KG1 (cell line): ENCODE data around the gene ANAPC16.
A peak's percentile ranks its signal among the peaks of the same experiment; 100 is the strongest.
"Not testable (repeated sequence)": the region's sequence is repeated elsewhere in the genome, so short reads cannot be mapped to it uniquely, and the experiment has no call there.

Source experiments
- DNase-seq: peaks from one replicate; lab custom pipeline; 2025; lab: John Stamatoyannopoulos, UW

Gene ANAPC16

DNA sequence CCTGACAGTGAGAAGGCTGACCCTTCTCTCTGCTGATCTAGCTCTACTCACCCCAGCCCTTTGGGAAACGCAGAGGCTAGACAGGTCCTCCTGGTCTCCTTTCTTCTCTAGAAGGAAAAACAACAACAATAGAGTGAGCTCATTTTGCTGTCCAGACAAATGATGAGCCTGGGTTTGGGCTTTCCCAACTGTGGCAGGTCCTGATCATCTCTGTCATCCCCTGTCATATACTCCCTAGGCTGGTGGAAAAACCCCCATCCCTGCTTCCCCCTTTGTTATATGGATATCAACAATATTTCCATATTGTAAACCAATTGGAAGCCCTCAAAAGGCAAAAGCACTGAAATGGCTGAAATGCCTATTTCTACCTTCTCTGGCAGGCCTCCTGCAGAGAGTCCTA, 48.7 kb downstream of the ANAPC16 start:
- DNase-seq: no peak

DNA sequence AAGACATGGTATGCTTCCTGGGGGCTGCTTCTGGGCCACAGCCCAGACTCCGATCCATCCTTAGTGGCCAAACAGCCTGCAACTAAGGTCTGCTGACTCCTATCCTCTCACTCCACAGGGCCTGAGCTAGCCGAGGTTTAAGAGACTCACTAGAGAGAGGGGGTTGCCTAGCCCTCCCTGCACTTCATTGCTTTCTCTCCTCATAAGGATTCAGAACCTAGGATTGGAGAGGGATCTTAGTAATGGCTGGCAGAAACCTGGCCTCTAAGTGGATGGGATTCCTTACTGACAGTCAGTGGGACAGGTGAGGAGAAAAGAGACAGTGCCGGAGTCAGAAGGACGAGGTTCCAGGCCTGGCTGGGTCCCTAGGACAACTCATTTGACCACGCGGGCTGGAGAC, 49.7 kb downstream of the ANAPC16 start:
- no peak for DNase-seq

DNA sequence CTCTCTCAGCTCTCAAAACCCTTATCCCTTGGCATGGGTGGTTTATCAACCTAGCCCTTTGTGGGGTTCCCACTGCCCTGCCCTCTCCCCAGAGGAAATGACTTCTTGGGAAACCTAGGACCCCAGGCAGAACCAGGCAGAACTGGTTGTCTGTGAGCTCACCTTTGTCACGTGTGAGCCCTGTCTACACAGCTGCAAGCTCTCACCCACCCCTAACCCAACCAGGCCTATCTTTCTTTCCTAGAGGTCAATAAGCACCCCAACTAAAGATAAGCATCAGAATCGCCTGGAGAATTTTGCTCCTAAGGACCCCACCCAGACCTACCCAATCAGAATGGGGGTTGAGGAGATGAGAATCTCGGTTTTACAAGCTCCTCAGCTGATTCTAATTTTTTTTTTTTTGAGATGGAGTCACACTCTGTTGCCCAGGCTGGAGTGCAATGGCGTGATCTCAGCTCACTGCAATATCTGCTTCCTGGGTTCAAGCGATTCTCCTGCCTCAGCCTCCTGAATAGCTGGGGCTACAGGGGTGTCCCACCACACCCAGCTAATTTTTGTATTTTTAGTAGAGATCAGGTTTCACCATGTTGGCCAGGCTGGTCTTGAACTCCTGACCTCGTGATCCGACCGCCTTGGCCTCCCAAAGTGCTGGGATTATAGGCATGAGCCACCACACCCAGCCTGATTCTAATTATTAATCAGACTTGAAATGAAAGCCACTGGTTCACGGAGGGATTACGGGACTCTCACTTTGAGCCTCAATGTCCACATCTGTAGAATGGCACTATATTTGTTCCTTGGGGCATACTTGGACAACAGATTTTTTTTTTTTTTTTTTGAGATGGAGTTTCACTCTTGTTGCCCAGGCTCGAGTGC, 50.4 kb downstream of the ANAPC16 start:
- DNase-seq: no peak

DNA sequence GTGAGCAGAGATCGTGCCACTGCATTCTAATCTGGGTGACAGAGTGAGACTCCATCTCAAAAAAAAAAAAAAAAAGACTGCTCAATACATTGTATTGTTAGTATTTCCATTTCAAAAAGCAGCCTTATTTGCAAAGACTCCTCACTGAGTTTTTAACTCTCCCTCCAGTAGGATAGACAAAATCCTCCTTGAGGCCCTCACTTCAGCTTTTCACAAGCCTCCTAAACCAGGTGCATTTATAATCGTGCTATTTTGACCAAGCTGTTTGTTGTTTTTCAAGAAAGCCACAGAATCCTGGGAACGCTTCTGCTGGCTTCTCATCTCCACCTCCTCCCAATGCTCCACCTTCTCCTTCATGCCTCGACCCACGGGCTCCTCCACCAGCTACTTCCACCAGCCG, 51.6 kb downstream of the ANAPC16 start:
- DNase-seq: no peak

DNA sequence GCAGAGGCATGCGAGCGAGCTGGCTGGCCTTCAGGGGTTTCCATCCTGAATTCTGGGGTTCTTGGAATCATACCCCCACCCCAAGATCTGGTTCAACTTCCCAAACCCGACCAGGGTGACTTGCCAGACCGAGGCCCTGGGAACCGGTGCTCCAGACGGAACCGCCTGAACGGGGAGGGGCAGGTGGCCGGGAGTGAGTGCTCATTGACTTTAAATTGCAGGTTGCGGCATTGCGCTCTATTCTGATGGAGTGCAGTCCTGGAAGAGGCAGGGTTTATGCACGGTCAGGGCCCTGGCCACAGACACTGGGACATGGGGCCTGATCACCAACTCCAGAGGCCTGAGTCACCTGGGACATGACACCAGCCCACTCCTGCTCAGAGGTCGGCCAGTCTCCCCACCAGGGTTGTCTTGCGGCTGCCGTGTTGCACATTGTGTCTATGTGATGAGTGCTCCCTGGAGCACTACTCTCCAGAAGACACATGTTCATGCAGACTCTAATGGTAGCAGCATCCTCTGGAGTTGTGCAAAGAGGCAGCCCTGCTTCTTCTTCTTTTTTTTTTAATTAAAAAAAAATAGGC, 52.1 kb downstream of the ANAPC16 start:
- DNase-seq: no peak

DNA sequence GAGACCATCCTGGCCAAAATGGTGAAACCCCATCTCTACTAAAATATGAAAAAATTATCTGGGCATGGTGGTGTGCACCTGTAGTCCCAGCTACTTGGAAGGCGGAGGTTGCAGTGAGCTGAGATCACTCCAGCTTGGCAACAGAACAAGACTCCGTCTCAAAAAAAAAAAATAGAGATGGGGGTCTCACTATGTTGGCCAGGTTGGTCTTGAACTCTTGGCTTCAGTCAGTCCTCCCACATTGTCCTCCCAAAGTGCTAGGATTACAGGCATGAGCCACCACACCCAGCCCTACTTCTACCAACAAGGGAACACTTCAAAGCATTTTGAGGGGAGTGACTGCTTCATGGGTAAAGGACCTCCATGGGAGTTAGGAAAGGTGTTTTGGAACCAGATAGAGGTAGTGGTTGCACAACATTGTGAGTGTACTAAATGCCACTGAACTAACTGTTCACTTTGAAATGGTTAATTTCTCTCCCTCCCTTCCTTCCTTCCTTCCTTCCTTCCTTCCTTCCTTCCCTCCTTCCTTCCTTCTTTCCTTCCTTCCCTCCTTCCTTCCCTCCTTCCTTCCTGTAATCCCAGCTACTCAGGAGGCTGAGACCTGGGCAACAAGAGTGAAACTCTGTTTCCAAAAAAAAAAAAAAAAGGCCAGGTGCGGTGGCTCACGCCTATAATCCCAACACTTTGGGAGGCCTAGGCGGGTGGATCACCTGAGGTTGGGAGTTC, 52.8 kb downstream of the ANAPC16 start:
- not testable (repeated sequence) for DNase-seq

DNA sequence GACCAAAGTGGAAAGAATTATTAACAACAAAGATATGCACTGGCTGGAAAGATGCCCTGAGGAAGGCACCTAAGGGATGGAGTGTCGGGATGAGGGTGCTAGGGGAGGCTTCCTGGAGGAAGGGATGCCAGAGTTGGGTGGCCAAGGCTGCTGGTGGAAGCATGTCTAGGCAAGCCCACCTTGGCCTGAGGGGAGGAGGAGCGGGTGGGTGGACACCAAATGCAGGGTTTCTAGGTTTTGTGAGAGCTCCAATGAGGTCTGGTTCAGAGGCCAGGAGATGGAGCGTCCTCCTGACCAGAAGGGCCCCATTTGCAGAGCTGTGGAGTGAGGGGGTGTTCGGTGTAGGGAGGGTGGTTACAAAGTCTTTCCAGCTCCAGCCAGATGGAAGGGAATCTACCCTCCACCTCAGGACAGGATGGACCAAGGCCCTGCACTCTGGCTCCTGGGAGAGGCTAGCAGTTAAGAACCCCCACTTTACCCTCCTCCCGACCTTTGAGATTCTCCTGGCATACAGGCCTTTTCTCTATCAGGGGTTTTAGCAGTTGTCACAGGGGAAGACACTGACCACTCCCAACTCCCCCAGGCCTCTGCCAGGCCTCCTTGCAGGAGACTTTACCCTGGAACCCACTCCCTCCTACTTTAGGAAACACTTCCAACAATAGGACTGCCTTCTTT, 54.9 kb downstream of the ANAPC16 start:
- no peak for DNase-seq

DNA sequence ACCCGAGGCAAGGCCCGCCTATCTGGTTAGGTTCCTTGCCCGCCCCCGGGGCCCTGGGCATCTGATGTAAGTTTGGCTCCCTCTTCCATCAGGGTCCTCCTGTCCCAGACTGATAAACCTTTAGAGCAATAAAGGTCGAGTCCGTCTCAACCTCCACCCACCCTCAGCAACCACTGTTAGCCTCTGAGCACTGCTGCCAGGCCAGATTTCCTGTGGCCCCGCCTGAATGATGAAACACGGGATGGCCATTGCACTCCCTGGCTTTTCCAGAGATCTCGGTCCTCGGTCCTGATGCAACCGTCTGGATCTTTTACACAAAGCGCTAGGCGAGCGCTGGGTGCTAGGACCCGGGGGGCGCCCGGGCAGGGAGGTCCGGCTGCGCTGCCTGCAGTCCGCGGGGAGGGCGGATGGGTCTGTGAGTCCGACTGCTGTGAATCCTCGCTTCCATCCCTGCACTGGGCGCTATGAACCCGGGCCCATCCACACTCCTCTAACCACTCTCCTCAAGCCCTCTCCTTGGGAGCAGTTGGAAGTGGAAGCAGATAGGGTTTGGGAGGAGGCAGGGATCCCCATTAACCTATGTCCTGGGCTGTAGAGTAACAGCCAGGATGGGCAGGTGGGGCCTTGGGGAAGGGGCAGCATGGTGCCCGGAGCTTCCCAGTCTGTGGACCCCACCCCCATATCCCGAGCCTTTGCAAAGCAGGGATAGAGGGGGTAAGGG, 57.0 kb downstream of the ANAPC16 start:
- DNase-seq: no peak

DNA sequence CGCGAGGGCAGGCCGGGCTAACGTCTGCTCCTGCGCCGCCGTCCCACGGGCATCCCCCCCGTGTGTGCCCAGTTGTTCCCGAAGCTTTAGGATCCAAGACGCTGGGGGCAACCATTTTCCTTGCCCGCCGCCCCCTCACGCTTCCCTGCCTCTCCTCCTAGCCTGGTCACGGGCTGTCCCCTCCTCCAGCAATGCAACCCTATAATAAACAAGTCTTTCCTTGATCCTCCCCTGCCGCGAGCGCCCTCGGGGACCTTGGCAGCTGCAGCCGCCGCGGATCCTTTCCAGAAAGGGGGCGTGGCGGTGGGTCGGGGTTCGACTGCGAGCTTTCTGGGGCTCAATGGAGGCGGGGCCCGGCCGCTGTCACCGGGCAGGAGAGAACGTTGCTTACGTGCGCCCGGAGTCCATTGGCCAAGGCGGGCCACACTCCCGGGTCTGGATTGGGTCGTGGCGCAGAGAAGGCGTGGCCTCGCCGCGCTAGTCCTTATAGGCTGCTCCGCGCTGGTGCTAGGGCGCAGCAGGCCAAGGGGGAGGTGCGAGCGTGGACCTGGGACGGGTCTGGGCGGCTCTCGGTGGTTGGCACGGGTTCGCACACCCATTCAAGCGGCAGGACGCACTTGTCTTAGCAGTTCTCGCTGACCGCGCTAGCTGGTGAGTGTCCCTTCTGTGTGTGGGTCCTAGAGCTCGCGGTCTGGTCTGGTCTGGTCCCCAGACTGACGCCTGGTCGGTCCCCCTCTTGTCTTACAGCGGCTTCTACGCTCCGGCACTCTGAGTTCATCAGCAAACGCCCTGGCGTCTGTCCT, 57.8 kb downstream of the ANAPC16 start, which contains the start of gene DDIT4:
Gene DDIT4, plus strand, starts transcription at position 515 of the 803 bp plus-strand sequence. CDS start 293 bp downstream, outside the sequence.
- peak; percentile 94 for DNase-seq

DNA sequence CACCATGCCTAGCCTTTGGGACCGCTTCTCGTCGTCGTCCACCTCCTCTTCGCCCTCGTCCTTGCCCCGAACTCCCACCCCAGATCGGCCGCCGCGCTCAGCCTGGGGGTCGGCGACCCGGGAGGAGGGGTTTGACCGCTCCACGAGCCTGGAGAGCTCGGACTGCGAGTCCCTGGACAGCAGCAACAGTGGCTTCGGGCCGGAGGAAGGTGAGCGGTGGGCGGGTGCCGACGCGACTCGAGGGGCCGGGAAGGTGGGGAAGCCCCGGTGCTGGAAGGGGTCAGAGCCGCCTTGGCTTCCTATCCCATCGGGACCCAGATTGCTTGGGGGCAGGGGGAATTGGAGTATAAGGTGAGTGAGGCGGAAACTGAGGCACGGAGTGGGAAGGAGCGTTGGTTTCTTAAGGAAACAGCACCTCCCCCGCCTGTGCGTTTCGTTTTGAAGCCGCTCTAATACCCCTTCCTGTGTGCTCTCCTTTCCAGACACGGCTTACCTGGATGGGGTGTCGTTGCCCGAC, 58.5 kb downstream of the ANAPC16 start:
- DNase-seq: no peak

DNA sequence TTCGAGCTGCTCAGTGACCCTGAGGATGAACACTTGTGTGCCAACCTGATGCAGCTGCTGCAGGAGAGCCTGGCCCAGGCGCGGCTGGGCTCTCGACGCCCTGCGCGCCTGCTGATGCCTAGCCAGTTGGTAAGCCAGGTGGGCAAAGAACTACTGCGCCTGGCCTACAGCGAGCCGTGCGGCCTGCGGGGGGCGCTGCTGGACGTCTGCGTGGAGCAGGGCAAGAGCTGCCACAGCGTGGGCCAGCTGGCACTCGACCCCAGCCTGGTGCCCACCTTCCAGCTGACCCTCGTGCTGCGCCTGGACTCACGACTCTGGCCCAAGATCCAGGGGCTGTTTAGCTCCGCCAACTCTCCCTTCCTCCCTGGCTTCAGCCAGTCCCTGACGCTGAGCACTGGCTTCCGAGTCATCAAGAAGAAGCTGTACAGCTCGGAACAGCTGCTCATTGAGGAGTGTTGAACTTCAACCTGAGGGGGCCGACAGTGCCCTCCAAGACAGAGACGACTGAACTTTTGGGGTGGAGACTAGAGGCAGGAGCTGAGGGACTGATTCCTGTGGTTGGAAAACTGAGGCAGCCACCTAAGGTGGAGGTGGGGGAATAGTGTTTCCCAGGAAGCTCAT, 59.0 kb downstream of the ANAPC16 start:
- DNase-seq: no peak

DNA sequence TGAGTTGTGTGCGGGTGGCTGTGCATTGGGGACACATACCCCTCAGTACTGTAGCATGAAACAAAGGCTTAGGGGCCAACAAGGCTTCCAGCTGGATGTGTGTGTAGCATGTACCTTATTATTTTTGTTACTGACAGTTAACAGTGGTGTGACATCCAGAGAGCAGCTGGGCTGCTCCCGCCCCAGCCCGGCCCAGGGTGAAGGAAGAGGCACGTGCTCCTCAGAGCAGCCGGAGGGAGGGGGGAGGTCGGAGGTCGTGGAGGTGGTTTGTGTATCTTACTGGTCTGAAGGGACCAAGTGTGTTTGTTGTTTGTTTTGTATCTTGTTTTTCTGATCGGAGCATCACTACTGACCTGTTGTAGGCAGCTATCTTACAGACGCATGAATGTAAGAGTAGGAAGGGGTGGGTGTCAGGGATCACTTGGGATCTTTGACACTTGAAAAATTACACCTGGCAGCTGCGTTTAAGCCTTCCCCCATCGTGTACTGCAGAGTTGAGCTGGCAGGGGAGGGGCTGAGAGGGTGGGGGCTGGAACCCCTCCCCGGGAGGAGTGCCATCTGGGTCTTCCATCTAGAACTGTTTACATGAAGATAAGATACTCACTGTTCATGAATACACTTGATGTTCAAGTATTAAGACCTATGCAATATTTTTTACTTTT, 59.7 kb downstream of the ANAPC16 start:
- no peak for DNase-seq

DNA sequence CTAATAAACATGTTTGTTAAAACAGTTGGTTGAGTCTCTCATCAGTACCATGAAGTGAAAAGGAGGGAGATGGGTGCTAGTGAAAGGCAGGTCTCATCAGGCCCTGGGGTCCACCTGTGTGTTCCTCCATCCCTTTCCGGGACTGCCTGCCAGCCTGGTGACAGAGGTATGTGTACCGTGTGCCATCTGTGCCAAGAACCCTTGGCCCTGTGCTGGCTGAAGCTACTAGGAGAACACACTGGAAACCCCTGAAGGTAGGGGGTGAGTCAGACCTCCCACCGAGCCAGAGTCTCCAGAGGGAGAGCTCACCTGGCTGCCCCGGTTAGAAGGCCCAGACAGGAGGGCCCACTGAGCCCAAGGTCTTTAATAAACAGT, 60.2 kb downstream of the ANAPC16 start:
- DNase-seq: no peak

DNA sequence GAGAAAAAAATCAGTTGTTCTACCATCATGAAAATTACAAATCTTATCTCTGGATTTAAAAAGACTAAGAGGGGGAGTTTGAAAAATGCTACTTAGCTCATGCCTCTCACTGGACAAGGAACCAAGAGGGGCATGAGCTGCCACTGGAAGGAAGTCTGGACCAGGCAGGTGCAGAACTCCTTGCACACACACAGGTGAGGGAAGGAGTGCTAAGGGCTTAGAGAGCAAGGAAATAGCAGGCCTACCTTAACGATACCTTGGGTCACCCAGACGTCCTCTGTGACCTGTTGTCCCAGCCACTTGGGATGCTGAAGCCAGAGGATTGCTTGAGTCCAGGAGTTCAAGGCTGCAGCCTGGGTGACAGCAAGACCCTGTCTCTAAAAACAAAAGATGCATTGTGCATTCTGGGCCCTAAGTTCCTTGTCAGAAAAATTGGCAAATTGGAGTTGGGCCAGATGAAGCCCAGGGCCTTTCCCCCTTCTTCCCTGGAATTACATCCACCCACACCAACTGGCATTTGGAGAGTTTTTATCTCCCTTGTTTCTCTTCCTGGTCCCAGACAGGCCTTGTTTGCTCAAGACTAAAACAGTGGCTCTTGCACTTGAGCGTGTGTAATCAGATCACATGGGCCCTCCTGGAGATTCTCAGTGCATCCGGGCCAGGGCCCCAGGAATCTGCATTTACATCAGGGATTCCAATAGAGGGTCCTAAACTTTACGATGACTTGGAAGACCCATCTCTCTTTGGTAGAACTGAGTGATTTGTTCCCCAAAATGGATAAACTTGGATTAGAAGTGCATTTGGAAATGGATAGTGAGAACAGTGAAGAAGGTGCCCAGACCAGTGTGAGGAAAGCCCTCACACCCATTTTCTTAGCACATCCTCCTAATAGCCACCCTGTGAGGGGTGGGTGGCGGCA, 60.9 kb downstream of the ANAPC16 start:
- no peak for DNase-seq

DNA sequence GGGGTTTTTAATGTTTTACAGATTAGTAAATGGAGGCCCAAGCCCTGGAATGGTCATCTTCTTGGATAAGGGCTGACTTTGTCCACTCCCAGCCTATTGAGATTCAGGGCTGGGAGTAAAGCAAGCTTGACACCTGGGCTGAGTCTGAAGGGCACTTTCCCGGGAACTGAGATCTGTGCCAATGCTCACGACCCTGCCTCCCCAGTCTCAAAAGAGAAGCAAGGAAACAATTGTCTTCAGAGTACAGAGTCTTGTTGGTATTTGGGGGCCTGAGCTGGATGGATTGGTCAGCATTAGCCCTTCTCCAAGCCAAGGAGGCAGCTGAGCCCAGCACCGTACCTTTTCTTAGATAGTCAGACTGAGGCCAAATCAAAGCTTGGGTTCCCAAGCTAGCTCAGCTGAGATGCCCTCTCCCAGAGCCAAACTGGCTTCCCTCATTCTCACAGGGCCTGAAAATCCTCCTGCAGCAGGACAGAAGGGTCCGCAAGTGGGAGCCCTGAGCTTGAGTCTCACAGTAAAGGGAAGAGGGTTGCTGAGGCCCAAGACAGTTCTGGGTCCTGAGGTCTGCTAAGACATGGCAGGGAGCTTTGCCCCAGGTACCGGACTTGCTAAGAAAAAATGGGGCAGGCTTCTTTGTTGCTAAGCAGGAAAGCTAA, 61.7 kb downstream of the ANAPC16 start:
- DNase-seq: no peak

DNA sequence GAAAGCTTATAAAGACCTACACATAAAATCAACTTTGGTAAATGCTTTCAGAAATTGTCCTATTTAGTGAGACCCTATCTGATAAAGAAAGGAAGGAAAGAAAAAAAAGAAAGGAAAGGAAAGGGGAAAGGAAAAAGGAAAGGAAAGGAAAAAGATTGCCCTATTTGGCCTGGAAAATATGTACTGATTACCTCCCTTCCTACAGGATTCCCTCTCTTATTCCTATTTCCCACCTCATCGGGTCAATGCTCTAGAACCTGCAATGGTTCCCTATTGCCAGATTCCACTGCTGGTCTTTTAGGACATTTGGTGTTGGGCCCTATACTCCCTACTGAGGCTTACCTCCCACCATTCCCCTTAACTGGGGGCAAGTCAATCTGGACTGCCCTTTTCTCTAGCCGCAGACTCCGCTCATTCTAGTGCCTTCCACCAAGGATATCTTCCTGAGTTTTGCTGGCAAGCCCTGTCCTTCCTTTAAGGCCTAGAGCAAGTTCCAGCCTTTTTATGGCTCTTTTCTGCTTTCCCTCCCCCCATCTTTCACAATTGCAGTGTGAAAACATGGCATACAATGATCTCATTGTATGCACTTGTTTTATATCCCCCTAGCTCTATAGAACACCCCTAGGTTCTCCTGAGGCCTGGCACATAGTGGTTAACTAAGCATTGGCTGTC, 62.3 kb downstream of the ANAPC16 start:
- no peak for DNase-seq

DNA sequence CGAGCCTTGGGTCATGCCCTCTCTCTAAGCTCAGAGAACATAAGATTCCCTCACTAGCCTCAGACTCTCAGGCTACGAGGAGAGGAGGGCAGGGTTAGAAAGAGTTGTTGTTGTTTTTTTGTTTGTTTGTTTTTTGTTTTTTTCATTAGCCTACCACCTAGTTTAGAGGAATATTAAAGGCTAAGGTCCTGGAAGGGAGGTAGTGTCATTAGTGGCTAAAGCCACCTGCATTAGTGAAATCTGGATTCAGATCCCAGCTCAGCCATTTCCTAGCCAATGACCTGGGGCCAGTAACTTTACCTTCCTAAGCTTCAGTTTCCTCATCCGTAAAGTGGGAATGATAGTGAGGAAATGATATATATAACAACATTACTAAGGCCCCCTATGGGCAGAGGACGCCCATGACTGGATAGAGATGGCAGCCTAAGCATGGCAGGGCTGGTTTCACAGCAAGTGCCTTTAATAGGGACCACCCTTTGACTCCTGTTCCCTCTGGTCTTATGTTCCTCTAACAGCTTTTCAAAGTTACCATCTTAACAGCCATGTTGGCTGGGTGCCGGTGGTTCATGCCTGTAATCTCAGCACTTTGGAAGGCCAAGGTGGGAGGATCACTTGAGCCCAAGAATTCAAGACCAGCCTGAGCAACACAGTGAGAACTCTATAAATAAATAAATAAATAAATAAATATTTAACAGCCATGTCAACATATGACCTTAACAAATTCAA, 63.0 kb downstream of the ANAPC16 start:
- DNase-seq: no peak
